AG09309 (cell line): ENCODE data around the gene FGF14.

Experiments
- DNase-seq: peaks from one replicate; pipeline ENCODE4 v3.0.0-alpha.2; 2010; ENCODE audit warnings: low read depth
- H3K4me3 ChIP-seq: 2 replicates; pipeline ENCODE4 v1.5.1; 2011; ENCODE audit warnings: mild to moderate bottlenecking, low read depth, low read length, moderate library complexity; ENCODE audit not compliant: control insufficient read depth
- TF ChIP-seq, protein P1 (sequence below): IDR thresholded peaks from 2 replicates; pipeline ENCODE4 v1.5.1; 2011; ENCODE audit warnings: mild to moderate bottlenecking, low read depth, low read length, inconsistent platforms; ENCODE audit not compliant: insufficient read depth, control insufficient read depth; ENCODE audit errors: missing control alignments

The FGF14 gene

DNA sequence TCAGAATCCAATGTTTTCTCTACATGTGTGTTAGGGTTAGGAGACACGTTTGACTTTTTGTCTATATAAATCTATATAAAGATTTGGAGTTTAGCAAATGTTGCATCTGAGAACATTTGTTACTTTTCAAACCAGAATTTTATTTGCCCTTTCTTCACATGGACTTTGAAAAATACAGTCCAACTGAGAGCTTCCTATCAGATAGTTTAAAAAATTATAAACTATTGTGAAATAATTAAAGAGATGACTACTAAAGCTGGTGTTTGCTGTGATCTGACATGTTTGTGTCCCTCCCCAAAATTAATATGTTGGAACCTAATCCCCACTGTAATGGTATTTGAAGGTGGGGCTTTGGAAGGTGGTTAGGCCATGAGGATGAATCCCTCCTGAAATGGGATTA lies 652.3 kb downstream of the FGF14 start:
- H3K4me3 ChIP-seq = no peak overlapping the region
- DNase-seq = no peak
- TF ChIP-seq, protein P1, sequence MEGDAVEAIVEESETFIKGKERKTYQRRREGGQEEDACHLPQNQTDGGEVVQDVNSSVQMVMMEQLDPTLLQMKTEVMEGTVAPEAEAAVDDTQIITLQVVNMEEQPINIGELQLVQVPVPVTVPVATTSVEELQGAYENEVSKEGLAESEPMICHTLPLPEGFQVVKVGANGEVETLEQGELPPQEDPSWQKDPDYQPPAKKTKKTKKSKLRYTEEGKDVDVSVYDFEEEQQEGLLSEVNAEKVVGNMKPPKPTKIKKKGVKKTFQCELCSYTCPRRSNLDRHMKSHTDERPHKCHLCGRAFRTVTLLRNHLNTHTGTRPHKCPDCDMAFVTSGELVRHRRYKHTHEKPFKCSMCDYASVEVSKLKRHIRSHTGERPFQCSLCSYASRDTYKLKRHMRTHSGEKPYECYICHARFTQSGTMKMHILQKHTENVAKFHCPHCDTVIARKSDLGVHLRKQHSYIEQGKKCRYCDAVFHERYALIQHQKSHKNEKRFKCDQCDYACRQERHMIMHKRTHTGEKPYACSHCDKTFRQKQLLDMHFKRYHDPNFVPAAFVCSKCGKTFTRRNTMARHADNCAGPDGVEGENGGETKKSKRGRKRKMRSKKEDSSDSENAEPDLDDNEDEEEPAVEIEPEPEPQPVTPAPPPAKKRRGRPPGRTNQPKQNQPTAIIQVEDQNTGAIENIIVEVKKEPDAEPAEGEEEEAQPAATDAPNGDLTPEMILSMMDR = no peak

DNA sequence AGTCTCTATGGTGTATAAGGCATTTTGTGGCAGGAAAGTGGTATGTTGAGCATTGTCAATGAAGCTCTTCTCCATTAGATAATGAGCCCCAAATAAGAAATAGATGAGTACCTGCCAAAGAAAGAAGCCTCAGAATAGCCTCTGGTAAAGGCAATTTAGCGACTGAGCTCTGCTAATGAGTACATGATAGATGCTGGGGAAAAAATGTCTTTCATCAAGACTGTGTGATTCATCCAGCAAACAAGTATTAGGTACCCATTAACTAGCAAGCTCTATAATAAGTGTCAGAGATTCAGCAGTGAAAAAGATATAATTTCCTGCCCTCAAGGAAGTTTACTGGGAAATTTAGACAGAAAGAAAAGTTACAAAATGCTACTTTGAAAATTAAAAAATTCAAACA lies 654.8 kb downstream of the FGF14 start:
- TF ChIP-seq, protein P1 = no peak
- H3K4me3 ChIP-seq = no peak overlapping the region
- DNase-seq = no peak

GRCh38 chr13:101746513-101746912 lies 655.3 kb downstream of the FGF14 start:
- TF ChIP-seq, protein P1 = no peak
- no peak for DNase-seq
- H3K4me3 ChIP-seq = no peak overlapping the region

DNA sequence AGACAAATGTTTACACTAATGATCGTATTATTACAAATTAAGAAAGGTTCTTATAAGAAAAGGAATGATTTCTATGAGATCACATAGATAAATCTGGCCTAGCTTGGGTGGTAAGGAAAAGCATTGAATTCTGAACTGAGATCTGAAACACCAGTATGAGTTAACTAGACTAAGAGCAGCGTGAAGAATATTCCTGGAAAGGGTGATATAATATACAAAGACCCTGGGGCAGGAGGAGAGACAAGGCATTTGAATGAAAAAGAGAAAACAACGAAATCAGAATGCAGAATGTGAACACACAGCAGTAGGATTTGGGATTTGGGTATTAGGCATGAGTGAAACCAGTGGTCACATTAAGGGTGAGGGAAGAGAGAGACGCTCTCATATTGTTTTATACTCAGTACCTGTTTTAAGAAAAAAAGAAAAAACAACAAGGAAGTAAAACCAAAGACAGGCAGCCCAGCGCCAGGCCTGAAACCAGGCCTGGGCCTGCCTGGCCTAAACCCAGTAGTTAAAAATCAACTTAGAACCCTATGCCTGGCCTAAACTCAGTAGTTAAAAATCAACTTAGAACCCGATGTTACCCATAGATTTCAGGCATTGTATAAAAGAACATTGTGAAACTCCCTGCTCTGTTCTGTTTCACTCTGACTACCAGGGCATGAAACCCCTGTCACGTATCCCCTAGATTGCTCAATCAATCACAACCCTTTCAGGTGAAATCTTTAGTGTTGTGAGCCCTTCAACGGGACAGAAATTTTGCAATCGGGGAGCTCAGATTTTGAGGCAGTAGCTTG lies 662.3 kb downstream of the FGF14 start:
- no peak overlapping the region for H3K4me3 ChIP-seq
- TF ChIP-seq, protein P1 = no peak
- no peak for DNase-seq

- TF ChIP-seq, protein P1 = no peak
- H3K4me3 ChIP-seq = no peak overlapping the region
- no peak for DNase-seq
Observed at GRCh38 chr13:101738336-101738735, 663.5 kb downstream of the FGF14 start.

GRCh38 chr13:101736566-101736965 lies 665.3 kb downstream of the FGF14 start:
- no peak for DNase-seq
- no peak overlapping the region for H3K4me3 ChIP-seq
- TF ChIP-seq, protein P1 = no peak
